H1 (cell line): ENCODE results near the gene LPAR2. TPM values are rescaled to one million over a fixed set of nuclear protein-coding genes. Genes with fewer than 3 reads are reported as not detected.

Source experiments
- ASH2L ChIP-seq: fragments of 200-600, 300-600 bp; sonication (generic); IDR thresholded peaks from one replicate; pipeline ENCODE4 v1.7.1; 2017; ENCODE audit warnings: low read length
- CTCF ChIP-seq, 3 experiments: IDR thresholded peaks; 1 replicate in 2 of 3; 2 replicates in 1 of 3; pipeline versions ENCODE4 v1.5.1 to v1.6.1; 2011; ENCODE audit warnings: low read length in 3 of 3, mild to moderate bottlenecking in 3 of 3, inconsistent platforms in 2 of 3, low read depth in 1 of 3, moderate library complexity in 1 of 3; ENCODE audit not compliant: insufficient read depth in 1 of 3; ENCODE audit errors: control extremely low read depth in 1 of 3
- E2F6 ChIP-seq: IDR thresholded peaks from 2 replicates; pipeline ENCODE4 v1.6.1; 2012; ENCODE audit warnings: inconsistent platforms
- EGR1 ChIP-seq: IDR thresholded peaks from 2 replicates; pipeline ENCODE4 v1.6.1; 2011; ENCODE audit warnings: low read depth, low read length, borderline replicate concordance
- HDAC2 ChIP-seq, 2 experiments: fragments of 300-600 bp in 1 of 2; sonication (generic) in 1 of 2; IDR thresholded peaks; 2 replicates each; pipeline ENCODE4 v1.6.1; 2011 to 2012; ENCODE audit warnings: low read depth in 2 of 2, low read length in 2 of 2, mild to moderate bottlenecking in 2 of 2, moderate library complexity in 2 of 2, borderline replicate concordance in 1 of 2, inconsistent platforms in 1 of 2
- MAFK ChIP-seq: IDR thresholded peaks from 2 replicates; pipeline ENCODE4 v1.6.1; 2012; ENCODE audit warnings: low read depth, mild to moderate bottlenecking, improper control_type of control experiment, low read length
- NANOG ChIP-seq: IDR thresholded peaks from 2 replicates; pipeline ENCODE4 v1.6.1; 2011; ENCODE audit warnings: low read length, low read depth, mild to moderate bottlenecking, inconsistent platforms; ENCODE audit not compliant: insufficient read depth, poor library complexity, severe bottlenecking
- PHF8 ChIP-seq: fragments of 200-600 bp; sonication (generic); conservative IDR thresholded peaks from 2 replicates; pipeline ENCODE4 v1.7.1; 2012; ENCODE audit warnings: low read depth, mild to moderate bottlenecking, inconsistent platforms, low read length, moderate library complexity
- SP1 ChIP-seq: IDR thresholded peaks from 2 replicates; pipeline ENCODE4 v1.6.1; 2011; ENCODE audit warnings: low read depth, low read length
- TEAD4 ChIP-seq: IDR thresholded peaks from 2 replicates; pipeline ENCODE4 v1.6.1; 2012; ENCODE audit warnings: low read depth, low read length, inconsistent platforms, mixed read lengths
- USF2 ChIP-seq: IDR thresholded peaks from 2 replicates; pipeline ENCODE4 v1.6.1; 2011; ENCODE audit warnings: low read length, improper control_type of control experiment
- polyA plus RNA-seq, 7 experiments: library from polyadenylated mRNA; depleted of rRNA in 3 of 7; stranded (reverse) in 5 of 7; unstranded in 2 of 7; fragments of >200 nt in 5 of 7; fragments of 200-250 nt in 2 of 7; gene quantifications; 1 replicate in 5 of 7; 2 replicates in 1 of 7; 4 replicates in 1 of 7; pipeline versions ENCODE4 v1.2.1 to v1.2.3, GENCODE V29; 2011 to 2013; ENCODE audit warnings: missing spikeins in 2 of 7, mixed read lengths in 2 of 7
- total RNA-seq: library from RNA; stranded (reverse); fragmentation: NEBNext Ultra II Directional; extraction: Animal tissue kit (Norgen Biotek cat#: 25700); gene quantifications from 2 replicates; pipeline ENCODE4 v1.2.1, GENCODE V29; 2021

LPAR2 gene
- total and polyA plus RNA-seq, 2 of the 8 experiments (the other 6 are each of a cell fraction or from before 2014, with no cell fraction given), result 47.6 to 70.2 TPM

- no peak for TF ChIP-seq CTCF (IDR thresholded peaks at IDR 0.05; ENCODE audit: control extremely low read depth in 1 of 3, insufficient read depth in 1 of 3, low read depth in 1 of 3, low read length in 3 of 3)
- TF ChIP-seq NANOG, result peak; percentile 68
- TF ChIP-seq TEAD4, result peak; percentile 88
- no peak for TF ChIP-seq E2F6
- TF ChIP-seq HDAC2 (IDR thresholded peaks at IDR 0.05; ENCODE audit: borderline replicate concordance in 1 of 2, low read depth in 2 of 2, low read length in 2 of 2), result peak in 1 of 2 experiments; percentile 28; a peak in 1 of 4 replicates
- TF ChIP-seq MAFK, result no peak
- TF ChIP-seq USF2, result no peak
- peak; percentile 77 for TF ChIP-seq SP1
- peak; percentile 56 for TF ChIP-seq ASH2L
- no peak for TF ChIP-seq PHF8
- TF ChIP-seq EGR1, result 0 out of 2 replicates have a peak, but pooled peaks have one; percentile 36
These were observed 42.1 kb upstream of the LPAR2 start (continued) for GRCh38 chr19:19670070-19670551.
